GM12878 (cell line): ENCODE data around the gene FSIP1. TPM values are rescaled to one million over a fixed set of nuclear protein-coding genes. Genes with fewer than 3 reads are reported as not detected.

Experiments used
- ASH2L ChIP-seq: fragments of 300-600, 200-600 bp; sonication (generic); IDR thresholded peaks from 2 replicates; pipeline ENCODE4 v1.6.1; 2017; ENCODE audit warnings: low read depth, mild to moderate bottlenecking, borderline replicate concordance
- BCLAF1 ChIP-seq: fragments of 450-650 bp; IDR thresholded peaks from 2 replicates; pipeline ENCODE4 v1.6.1; 2017; ENCODE audit warnings: antibody characterized with exemption, mild to moderate bottlenecking, moderate library complexity
- BHLHE40 ChIP-seq, 2 experiments: fragments of 450-650 bp in 1 of 2; IDR thresholded peaks; 2 replicates each; pipeline ENCODE4 v1.6.1; 2011 to 2017; ENCODE audit warnings: low read depth in 2 of 2, borderline replicate concordance in 1 of 2, improper control_type of control experiment in 1 of 2, low read length in 1 of 2, mild to moderate bottlenecking in 1 of 2
- EGR1 ChIP-seq, 2 experiments: IDR thresholded peaks; 1 replicate in 1 of 2; 2 replicates in 1 of 2; pipeline ENCODE4 v1.6.1; 2011 to 2012; ENCODE audit warnings: low read depth in 2 of 2, low read length in 2 of 2, borderline replicate concordance in 1 of 2, mild to moderate bottlenecking in 1 of 2, moderate library complexity in 1 of 2
- EP300 ChIP-seq, 2 experiments: fragments of 150-350 bp in 1 of 2; IDR thresholded peaks; 2 replicates each; pipeline ENCODE4 v1.6.1; 2011 to 2012; ENCODE audit warnings: low read depth in 2 of 2, low read length in 2 of 2, borderline replicate concordance in 1 of 2, improper control_type of control experiment in 1 of 2, inconsistent platforms in 1 of 2; ENCODE audit not compliant: control insufficient read depth in 1 of 2
- EZH2 ChIP-seq: IDR thresholded peaks from 2 replicates; pipeline ENCODE4 v1.6.1; 2012; ENCODE audit warnings: low read depth, mild to moderate bottlenecking, control low read depth, inconsistent platforms, low read length, borderline replicate concordance; ENCODE audit not compliant: control insufficient read depth
- IRF5 ChIP-seq: fragments of 450-650 bp; IDR thresholded peaks from 2 replicates; pipeline ENCODE4 v1.6.1; 2017; ENCODE audit warnings: borderline replicate concordance
- KLF5 ChIP-seq: fragments of 450-650 bp; IDR thresholded peaks from 2 replicates; pipeline ENCODE4 v1.6.1; 2014; ENCODE audit warnings: mild to moderate bottlenecking; ENCODE audit not compliant: partially characterized antibody
- NR2C1 ChIP-seq: fragments of 450-650 bp; IDR thresholded peaks from 2 replicates; pipeline ENCODE4 v1.6.1; 2017; ENCODE audit warnings: antibody characterized with exemption, mild to moderate bottlenecking, moderate library complexity
- NRF1 ChIP-seq: conservative IDR thresholded peaks from 2 replicates; pipeline ENCODE4 v1.6.1; 2011; ENCODE audit warnings: mild to moderate bottlenecking, low read depth, low read length, improper control_type of control experiment
- PKNOX1 ChIP-seq: fragments of 450-650 bp; IDR thresholded peaks from 2 replicates; pipeline ENCODE4 v1.6.1; 2016; ENCODE audit warnings: mild to moderate bottlenecking
- RELA ChIP-seq: fragments of 450-650 bp; IDR thresholded peaks from 2 replicates; pipeline ENCODE4 v1.8.0; 2014; ENCODE audit warnings: borderline replicate concordance; ENCODE audit not compliant: partially characterized antibody
- RFX5 ChIP-seq: IDR thresholded peaks from 2 replicates; pipeline ENCODE4 v1.6.1; 2011; ENCODE audit warnings: low read depth, low read length, improper control_type of control experiment
- SMC3 ChIP-seq: IDR thresholded peaks from 2 replicates; pipeline ENCODE4 v1.6.1; 2011; ENCODE audit warnings: low read length, improper control_type of control experiment, borderline replicate concordance
- SPI1 ChIP-seq: IDR thresholded peaks from 2 replicates; pipeline ENCODE4 v1.6.1; 2011; ENCODE audit warnings: low read depth, mild to moderate bottlenecking, low read length, moderate library complexity, borderline replicate concordance; ENCODE audit not compliant: insufficient read depth
- TCF3 ChIP-seq: IDR thresholded peaks from 2 replicates; pipeline ENCODE4 v1.6.1; 2012; ENCODE audit warnings: low read depth, mild to moderate bottlenecking, low read length, borderline replicate concordance; ENCODE audit not compliant: insufficient read depth
- ZNF207 ChIP-seq: fragments of 450-650 bp; IDR thresholded peaks from 2 replicates; pipeline ENCODE4 v1.6.1; 2014; ENCODE audit warnings: antibody characterized with exemption, mild to moderate bottlenecking, borderline replicate concordance
- ZNF592 ChIP-seq: fragments of 450-650 bp; IDR thresholded peaks from 2 replicates; pipeline ENCODE4 v1.6.1; 2017; ENCODE audit warnings: mild to moderate bottlenecking, moderate library complexity
- polyA plus RNA-seq, 11 experiments: library from polyadenylated mRNA; depleted of rRNA in 4 of 11; unstranded in 6 of 11; stranded (reverse) in 5 of 11; fragments of >200 nt; fragmentation: Nextera tagmentation in 4 of 11; fragmentation: Illumina TruSeq in 1 of 11; extraction: Ambion mirVana in 4 of 11; extraction: Trizol in 1 of 11; gene quantifications; 1 replicate in 1 of 11; 2 replicates in 10 of 11; pipeline versions ENCODE4 v1.2.1 to v1.2.3, GENCODE V29; 2011 to 2016; ENCODE audit warnings: inconsistent platforms in 2 of 11, missing spikeins in 2 of 11, low read depth in 1 of 11
- total RNA-seq, 4 experiments: library from RNA; depleted of rRNA in 3 of 4; stranded (reverse); fragments of >200 nt in 3 of 4; fragmentation: Illumina TruSeq in 1 of 4; extraction: Trizol in 1 of 4; gene quantifications; 2 replicates each; pipeline versions ENCODE4 v1.2.1 to v1.2.3, GENCODE V29; 2013 to 2021

The FSIP1 gene
- total and polyA plus RNA-seq, 10 of the 15 experiments (the other 5 are each of a cell fraction or from before 2014, with no cell fraction given), result 0.15 to 0.67 (median 0.35) TPM

- TF ChIP-seq SPI1 (no peak), IRF5 (no peak), NRF1 (no peak), SMC3 (no peak), PKNOX1 (peak; percentile 32; the same call in 1 of the 2 replicates), RELA (no peak), KLF5 (no peak), BCLAF1 (no peak), BHLHE40 (IDR thresholded peaks at IDR 0.05; ENCODE audit: borderline replicate concordance in 1 of 2, low read depth in 2 of 2, low read length in 1 of 2) (no peak), EP300 (IDR thresholded peaks at IDR 0.05; ENCODE audit: borderline replicate concordance in 1 of 2, control insufficient read depth in 1 of 2, low read depth in 2 of 2, low read length in 2 of 2) (no peak), EGR1 (IDR thresholded peaks at IDR 0.05; ENCODE audit: borderline replicate concordance in 1 of 2, low read depth in 2 of 2, low read length in 2 of 2) (no peak), TCF3 (no peak), ZNF207 (no peak), ZNF592 (no peak), NR2C1 (no peak), EZH2 (no peak), ASH2L (no peak), RFX5 (no peak)
Observed at GRCh38 chr15:39788108-39788507, 5.5 kb upstream of the FSIP1 start (continued).
